ENCODE measurements around the gene NUDT4B.
"Not testable (repeated sequence)": the region's sequence is repeated elsewhere in the genome, so short reads cannot be mapped to it uniquely, and the experiment has no call there.

- not testable (repeated sequence) for TF ChIP-seq EZH2 (IDR thresholded peaks at IDR 0.05; ENCODE audit: low read length); CTCF (optimal IDR thresholded peaks at IDR 0.05 in 1 of 3, IDR thresholded peaks at IDR 0.05 in 1 of 3, conservative IDR thresholded peaks at IDR 0.05 in 1 of 3; ENCODE audit: extremely low read depth in 1 of 3, insufficient read depth in 2 of 3, low read length in 3 of 3)
Measured at GRCh38 chr1:148758412-148758811, 9.8 kb downstream of the NUDT4B start.
